Liver (tissue), 9 donors: ENCODE results near the gene SHH. TPM values are rescaled to one million over a fixed set of nuclear protein-coding genes. Genes with fewer than 3 reads are reported as not detected.

Source experiments
- DNase-seq: peaks from one replicate; pipeline ENCODE4 v3.0.0-alpha.2; 2017; ENCODE audit warnings: low spot score
- H3K27ac ChIP-seq, 2 donors: one replicate each; pipeline ENCODE4 v1.7.0; 2013; ENCODE audit warnings: inconsistent platforms in 2 of 2, low read length in 2 of 2, control low read depth in 1 of 2, low read depth in 1 of 2, mild to moderate bottlenecking in 1 of 2
- H3K27me3 ChIP-seq, 4 donors: one replicate each; pipeline versions ENCODE4 v1.6.1 to v1.7.0; 2013; ENCODE audit warnings: low read length in 3 of 4, inconsistent platforms in 1 of 4, mild to moderate bottlenecking in 1 of 4, moderate library complexity in 1 of 4; ENCODE audit not compliant: control insufficient read depth in 4 of 4, insufficient read depth in 4 of 4
- H3K36me3 ChIP-seq, 4 donors: one replicate each; pipeline versions ENCODE4 v1.6.1 to v1.7.0; 2013; ENCODE audit warnings: low read length in 3 of 4, mild to moderate bottlenecking in 3 of 4, low read depth in 1 of 4, moderate library complexity in 1 of 4; ENCODE audit not compliant: control insufficient read depth in 4 of 4, insufficient read depth in 3 of 4
- H3K4me1 ChIP-seq, 4 donors: one replicate each; pipeline versions ENCODE4 v1.6.1 to v1.7.0; 2013; ENCODE audit warnings: low read length in 3 of 4, mild to moderate bottlenecking in 3 of 4, moderate library complexity in 1 of 4; ENCODE audit not compliant: control insufficient read depth in 4 of 4, insufficient read depth in 4 of 4
- H3K4me3 ChIP-seq, 3 donors: one replicate each; pipeline versions ENCODE4 v1.6.1 to v1.7.0; 2013; ENCODE audit warnings: low read length in 3 of 3, control low read depth in 1 of 3, low read depth in 1 of 3, mild to moderate bottlenecking in 1 of 3
- H3K9ac ChIP-seq, 2 donors: one replicate each; pipeline ENCODE4 v1.7.0; 2013; ENCODE audit warnings: low read length in 2 of 2, mild to moderate bottlenecking in 2 of 2, moderate library complexity in 2 of 2, control low read depth in 1 of 2, low read depth in 1 of 2
- H3K9me3 ChIP-seq, 4 donors: one replicate each; pipeline versions ENCODE4 v1.6.1 to v1.7.0; 2013; ENCODE audit warnings: low read length in 3 of 4; ENCODE audit not compliant: control insufficient read depth in 4 of 4
- ATF3 ChIP-seq: IDR thresholded peaks from 2 replicates; pipeline ENCODE4 v1.6.1; 2016; ENCODE audit warnings: antibody characterized with exemption
- EGR1 ChIP-seq, 2 donors: IDR thresholded peaks; 2 replicates each; pipeline ENCODE4 v1.6.1; 2016 to 2018; ENCODE audit warnings: antibody characterized with exemption in 2 of 2, low read depth in 2 of 2
- FOXA2 ChIP-seq: IDR thresholded peaks from 2 replicates; pipeline ENCODE4 v1.6.1; 2016; ENCODE audit warnings: antibody characterized with exemption
- GABPA ChIP-seq, 2 donors: IDR thresholded peaks in 1 of 2; conservative IDR thresholded peaks in 1 of 2; 2 replicates each; pipeline ENCODE4 v1.6.1; 2016; ENCODE audit warnings: antibody characterized with exemption in 2 of 2, mild to moderate bottlenecking in 1 of 2, moderate library complexity in 1 of 2
- HNF4A ChIP-seq, 2 donors: conservative IDR thresholded peaks; 2 replicates each; pipeline ENCODE4 v1.6.1; 2016; ENCODE audit warnings: antibody characterized with exemption in 2 of 2, mild to moderate bottlenecking in 2 of 2
- HNF4G ChIP-seq: IDR thresholded peaks from 2 replicates; pipeline ENCODE4 v1.6.1; 2016; ENCODE audit warnings: antibody characterized with exemption
- MAX ChIP-seq: IDR thresholded peaks from 2 replicates; pipeline ENCODE4 v1.6.1; 2016; ENCODE audit warnings: antibody characterized with exemption
- RAD21 ChIP-seq, 2 donors: IDR thresholded peaks; 2 replicates each; pipeline ENCODE4 v1.6.1; 2016; ENCODE audit warnings: antibody characterized with exemption in 2 of 2, mild to moderate bottlenecking in 2 of 2
- SP1 ChIP-seq: IDR thresholded peaks from 2 replicates; pipeline ENCODE4 v1.6.1; 2018; ENCODE audit warnings: antibody characterized with exemption, mild to moderate bottlenecking
- TAF1 ChIP-seq: conservative IDR thresholded peaks from 2 replicates; pipeline ENCODE4 v1.6.1; 2016; ENCODE audit warnings: antibody characterized with exemption, mild to moderate bottlenecking
- YY1 ChIP-seq: IDR thresholded peaks from 2 replicates; pipeline ENCODE4 v1.6.1; 2016; ENCODE audit warnings: antibody characterized with exemption, mild to moderate bottlenecking
- WGBS: extraction: QIAGEN DNeasy Blood & Tissue Kit; methylation state at CpG from one replicate; pipeline ENCODE4 v1.1.7; 2013; 5-methylcytosine and 5-hydroxymethylcytosine counted together
- polyA plus RNA-seq, 2 donors: library from polyadenylated mRNA; stranded (reverse) in 1 of 2; unstranded in 1 of 2; fragments of 200-250 nt in 1 of 2; fragments of >200 nt in 1 of 2; fragmentation: Nextera tagmentation in 1 of 2; extraction: Ambion mirVana in 1 of 2; gene quantifications; one replicate each; pipeline versions ENCODE4 v1.2.1 to v1.2.3, GENCODE V29; 2013 to 2015
- total RNA-seq, 2 donors: library from RNA; depleted of rRNA; stranded (reverse); fragments of >200 nt; gene quantifications; one replicate each; pipeline ENCODE4 v1.2.3, GENCODE V29; 2014
- TF ChIP-seq, protein P1 (sequence below): fragments of 150-350 bp; IDR thresholded peaks from 2 replicates; pipeline ENCODE4 v1.5.1; 2017; ENCODE audit warnings: improper control_type of control experiment, low read depth, low read length; ENCODE audit not compliant: missing input control
- donor health status: healthy.
- donor health status: healthy.
- donor health status: healthy.
- donor health status: healthy.
- donor health status: healthy.

Gene SHH
- total and polyA plus RNA-seq, 4 donors = 3.9 to 10.0 (median 5.2) TPM

DNA sequence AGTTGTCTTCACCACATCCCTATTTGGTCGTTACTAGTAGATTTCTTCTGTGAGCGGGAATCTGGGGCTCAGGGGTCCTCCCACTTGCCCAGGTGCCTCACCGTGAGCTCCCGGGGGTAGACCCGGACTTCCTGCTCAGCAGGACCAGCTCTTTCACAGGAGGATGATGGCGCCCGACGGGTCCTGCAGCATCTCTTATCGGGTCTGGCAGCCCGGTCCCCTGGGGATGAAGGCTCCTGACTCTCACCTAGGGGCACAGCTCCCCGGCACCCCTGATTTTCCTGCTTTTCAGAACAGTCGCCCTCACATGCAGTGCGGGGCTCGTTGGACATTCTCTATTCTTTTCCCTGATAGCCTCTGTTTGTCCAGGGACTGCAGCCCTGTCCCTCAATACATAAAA lies 33.0 kb upstream of the SHH start:
- DNase-seq = no peak
- Histone ChIP-seq H3K4me1 (peaks cover 0 to 5% (median 0%) of the 10 kb centered on the region in 4 donors), H3K4me3 (no peak overlapping the region), H3K9ac (no peak overlapping the region), H3K27ac (no peak overlapping the region), H3K27me3 (no peaks in the 10 kb centered on the region), H3K9me3 (no peaks in the 10 kb centered on the region), H3K36me3 (no peaks in the 10 kb centered on the region)
- WGBS = 93% methylated on average over 14 of the region's 14 CpGs
- TF ChIP-seq EGR1 (IDR thresholded peaks at IDR 0.05; ENCODE audit: low read depth in 2 of 2) = no peak
- TF ChIP-seq YY1 = no peak
- TF ChIP-seq GABPA (IDR thresholded peaks at IDR 0.05 in 1 of 2, conservative IDR thresholded peaks at IDR 0.05 in 1 of 2) = no peak
- TF ChIP-seq RAD21 (IDR thresholded peaks at IDR 0.05) = no peak
- TF ChIP-seq, protein P1, sequence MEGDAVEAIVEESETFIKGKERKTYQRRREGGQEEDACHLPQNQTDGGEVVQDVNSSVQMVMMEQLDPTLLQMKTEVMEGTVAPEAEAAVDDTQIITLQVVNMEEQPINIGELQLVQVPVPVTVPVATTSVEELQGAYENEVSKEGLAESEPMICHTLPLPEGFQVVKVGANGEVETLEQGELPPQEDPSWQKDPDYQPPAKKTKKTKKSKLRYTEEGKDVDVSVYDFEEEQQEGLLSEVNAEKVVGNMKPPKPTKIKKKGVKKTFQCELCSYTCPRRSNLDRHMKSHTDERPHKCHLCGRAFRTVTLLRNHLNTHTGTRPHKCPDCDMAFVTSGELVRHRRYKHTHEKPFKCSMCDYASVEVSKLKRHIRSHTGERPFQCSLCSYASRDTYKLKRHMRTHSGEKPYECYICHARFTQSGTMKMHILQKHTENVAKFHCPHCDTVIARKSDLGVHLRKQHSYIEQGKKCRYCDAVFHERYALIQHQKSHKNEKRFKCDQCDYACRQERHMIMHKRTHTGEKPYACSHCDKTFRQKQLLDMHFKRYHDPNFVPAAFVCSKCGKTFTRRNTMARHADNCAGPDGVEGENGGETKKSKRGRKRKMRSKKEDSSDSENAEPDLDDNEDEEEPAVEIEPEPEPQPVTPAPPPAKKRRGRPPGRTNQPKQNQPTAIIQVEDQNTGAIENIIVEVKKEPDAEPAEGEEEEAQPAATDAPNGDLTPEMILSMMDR = no peak
- TF ChIP-seq TAF1 = no peak

- DNase-seq = no peak
- Histone ChIP-seq H3K27me3 (no peaks in the 10 kb centered on the region), H3K9ac (no peak overlapping the region), H3K4me1 (peaks cover 0 to 5% (median 0%) of the 10 kb centered on the region in 4 donors), H3K4me3 (no peak overlapping the region), H3K9me3 (no peaks in the 10 kb centered on the region), H3K36me3 (no peaks in the 10 kb centered on the region), H3K27ac (no peak overlapping the region)
- no peak for TF ChIP-seq HNF4A (conservative IDR thresholded peaks at IDR 0.05)
- no peak for TF ChIP-seq TAF1
- TF ChIP-seq FOXA2 = no peak
- no peak for TF ChIP-seq SP1
- no peak for TF ChIP-seq MAX
- TF ChIP-seq GABPA (IDR thresholded peaks at IDR 0.05 in 1 of 2, conservative IDR thresholded peaks at IDR 0.05 in 1 of 2) = no peak
- TF ChIP-seq, protein P1 = no peak
- TF ChIP-seq EGR1 (IDR thresholded peaks at IDR 0.05; ENCODE audit: low read depth in 2 of 2) = no peak
- no peak for TF ChIP-seq HNF4G
- no peak for TF ChIP-seq RAD21 (IDR thresholded peaks at IDR 0.05)
- no peak for TF ChIP-seq ATF3
- TF ChIP-seq YY1 = no peak
- 89% methylated on average over 16 of the region's 16 CpGs for WGBS
Measured at GRCh38 chr7:155844526-155844925, 32.3 kb upstream of the SHH start.

DNA sequence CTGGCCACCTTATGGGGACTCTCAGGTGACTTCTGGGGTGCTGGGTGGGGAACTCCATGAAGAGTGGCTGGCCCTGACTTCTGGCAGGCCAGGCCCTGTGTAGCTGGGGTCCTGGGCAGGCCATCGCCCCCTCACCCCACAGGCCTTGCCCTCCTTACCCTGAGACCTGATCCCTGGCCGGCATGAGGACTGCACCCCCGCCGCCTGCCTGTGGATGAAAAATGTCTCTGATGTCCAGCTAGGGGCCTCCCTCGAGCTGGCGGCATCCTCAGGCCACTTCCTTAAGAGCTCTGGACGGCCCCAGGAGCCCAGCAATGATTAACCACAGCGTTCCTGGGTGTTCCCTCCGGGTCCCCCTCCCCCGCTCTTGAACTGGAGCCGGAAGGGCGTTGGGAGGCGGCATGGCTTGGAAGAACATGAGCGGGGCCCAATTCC lies 31.8 kb upstream of the SHH start:
- Histone ChIP-seq H3K27ac (no peak overlapping the region), H3K4me1 (peaks cover 0 to 5% (median 0%) of the 10 kb centered on the region in 4 donors), H3K36me3 (no peaks in the 10 kb centered on the region), H3K27me3 (no peaks in the 10 kb centered on the region), H3K4me3 (no peak overlapping the region), H3K9me3 (no peaks in the 10 kb centered on the region), H3K9ac (no peak overlapping the region)
- DNase-seq = no peak
- WGBS = 58% methylated on average over 14 of the region's 14 CpGs
- no peak for TF ChIP-seq FOXA2
- peak in 1 of 2 donors; percentile 29 for TF ChIP-seq RAD21 (IDR thresholded peaks at IDR 0.05)
